Measurements from ENCODE around the gene ANKLE2. TPM values are rescaled to one million over a fixed set of nuclear protein-coding genes. Genes with fewer than 3 reads are reported as not detected.
A peak's percentile ranks its signal among the peaks of the same experiment; 100 is the strongest.
"Not testable (repeated sequence)": the region's sequence is repeated elsewhere in the genome, so short reads cannot be mapped to it uniquely, and the experiment has no call there.

The ANKLE2 gene
- total RNA-seq, 2 experiments from 2014 or later = 110 to 111 TPM

DNA sequence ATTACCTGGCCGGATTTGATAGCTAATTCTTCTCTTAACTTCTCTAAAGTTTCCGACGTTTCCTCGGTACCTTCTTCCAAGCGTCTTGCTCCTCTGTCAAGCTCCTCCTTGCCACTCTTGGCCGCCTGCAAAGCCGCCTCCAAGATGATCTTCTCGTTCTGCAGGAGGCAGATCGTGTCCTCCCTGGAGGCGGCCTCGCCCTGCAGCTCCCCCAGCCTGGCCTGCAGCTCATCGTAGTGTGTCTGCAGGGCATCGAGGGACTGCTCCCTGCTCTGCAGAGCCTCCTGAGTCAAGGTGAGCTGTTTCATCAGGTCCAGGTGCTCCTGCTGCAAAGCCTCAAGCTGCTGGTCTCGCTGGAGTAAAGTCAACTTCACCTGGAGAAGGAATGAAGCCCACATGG lies 34.2 kb upstream of the ANKLE2 start:
- H3K9me3 Mint-ChIP-seq (ENCODE audit: low read depth) = no peaks in the 10 kb centered on the region
- DNase-seq (no peak), ATAC-seq (no peak)
- no peak overlapping the region for H3K4me3 Mint-ChIP-seq
- intact Hi-C loops (cut with DNase I, micrococcal nuclease) = no loop called here
- H3K27me3 Mint-ChIP-seq = no peaks in the 10 kb centered on the region
- ChIA-PET POLR2A (no interaction called here), CTCF (no interaction called here)
- no peaks in the 10 kb centered on the region for H3K4me1 Mint-ChIP-seq
- no peak overlapping the region for H3K27ac Mint-ChIP-seq
- peaks cover 54% of the 10 kb centered on the region for H3K36me3 Mint-ChIP-seq (ENCODE audit: low read depth)

DNA sequence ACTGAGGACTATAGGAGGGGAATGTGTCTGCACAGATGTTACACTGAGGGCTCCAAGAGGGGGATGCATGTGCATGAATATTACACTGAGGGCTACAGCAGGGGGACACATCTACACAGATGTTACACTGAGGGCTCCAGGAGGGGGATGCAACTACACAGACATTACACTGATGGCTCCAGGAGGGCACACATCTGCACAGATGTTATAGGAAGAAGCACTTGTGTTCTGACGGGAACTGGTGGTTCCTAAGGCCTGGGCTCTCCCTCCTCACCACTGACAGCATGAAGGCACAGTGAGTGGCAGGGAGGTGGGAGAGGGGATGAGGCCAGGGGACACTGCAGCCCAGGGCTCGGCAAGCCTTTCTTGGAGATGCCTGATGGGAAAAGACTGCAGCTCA lies 30.3 kb upstream of the ANKLE2 start:
- H3K27me3 Mint-ChIP-seq; H3K4me1 Mint-ChIP-seq; H3K27ac Mint-ChIP-seq; POLR2A ChIA-PET; H3K4me3 Mint-ChIP-seq; intact Hi-C loops (cut with DNase I, micrococcal nuclease); ATAC-seq; H3K9me3 Mint-ChIP-seq (ENCODE audit: low read depth); DNase-seq: not testable (repeated sequence)
- CTCF ChIA-PET = interaction anchor here (0.8 kb wide), 1 partner anchor 56 kb away, joined by 6 read pairs; no protein-coding TSS in a partner anchor
- peaks cover 47% of the 10 kb centered on the region for H3K36me3 Mint-ChIP-seq (ENCODE audit: low read depth)

DNA sequence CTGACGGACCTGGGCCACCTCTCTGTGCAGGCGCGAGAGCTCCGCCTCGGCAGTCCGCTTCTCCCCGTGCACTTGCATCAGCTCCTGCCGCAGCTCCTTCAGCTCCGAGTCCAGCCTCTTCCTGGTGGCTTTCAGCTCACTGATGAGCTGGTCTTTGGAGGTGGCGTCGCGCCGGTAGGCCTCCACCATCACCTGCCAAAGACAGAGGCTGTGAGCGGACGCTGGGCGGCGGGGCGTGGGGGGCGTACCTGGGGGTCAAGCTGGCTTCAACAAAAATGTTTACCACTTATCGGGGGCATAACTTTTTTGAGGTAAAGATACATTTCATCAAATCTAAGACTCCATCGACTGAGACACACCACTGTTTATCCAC lies 27.5 kb upstream of the ANKLE2 start:
- peaks cover 49% of the 10 kb centered on the region for H3K36me3 Mint-ChIP-seq (ENCODE audit: low read depth)
- H3K4me3 Mint-ChIP-seq = no peak overlapping the region
- H3K27me3 Mint-ChIP-seq = no peaks in the 10 kb centered on the region
- H3K4me1 Mint-ChIP-seq = no peaks in the 10 kb centered on the region
- no peak for ATAC-seq
- no peak for DNase-seq
- CTCF ChIA-PET = interaction anchor here (0.9 kb wide), 1 partner anchor 19 kb away, joined by 3 read pairs; no protein-coding TSS in a partner anchor
- POLR2A ChIA-PET = no interaction called here
- intact Hi-C loops (cut with DNase I, micrococcal nuclease) = no loop called here
- H3K27ac Mint-ChIP-seq = no peak overlapping the region
- no peaks in the 10 kb centered on the region for H3K9me3 Mint-ChIP-seq (ENCODE audit: low read depth)

DNA sequence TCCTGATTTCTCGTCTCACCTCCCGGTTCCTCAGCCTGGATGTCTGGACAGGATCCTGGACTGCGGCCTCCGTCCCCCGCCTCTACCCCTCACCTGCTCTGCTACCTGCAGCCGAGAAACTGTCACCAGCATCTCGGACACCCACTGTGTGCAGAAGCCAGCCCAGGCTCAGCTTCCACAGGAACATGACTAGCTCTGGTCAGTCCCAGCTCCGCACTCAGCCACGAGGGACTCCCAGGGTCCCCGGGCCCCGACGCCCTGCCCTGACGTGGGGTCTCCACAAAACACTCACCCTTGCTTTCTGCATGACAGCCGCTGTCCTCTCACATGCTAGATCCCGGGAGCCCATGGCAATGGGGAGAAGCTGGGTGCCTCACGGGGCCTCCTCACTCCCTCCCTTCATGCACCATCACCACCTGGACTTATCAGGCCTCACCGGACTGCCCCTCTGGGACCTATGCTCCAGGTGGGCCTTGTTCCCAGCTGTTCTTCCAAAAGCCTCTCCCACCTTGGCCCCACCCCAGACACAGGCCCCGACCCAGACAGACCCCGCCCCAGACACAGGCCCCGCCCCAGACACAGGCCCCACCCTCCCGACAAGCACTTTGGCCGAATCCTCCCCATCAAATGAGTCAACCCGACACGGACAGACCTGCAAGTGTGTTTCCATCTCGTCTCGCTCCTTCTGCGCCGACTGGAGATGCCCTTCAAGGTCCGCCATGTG lies 26.9 kb upstream of the ANKLE2 start:
- H3K4me1 Mint-ChIP-seq = no peaks in the 10 kb centered on the region
- intact Hi-C loops (cut with DNase I, micrococcal nuclease) = no loop called here
- POLR2A ChIA-PET = no interaction called here
- no peaks in the 10 kb centered on the region for H3K27me3 Mint-ChIP-seq
- H3K27ac Mint-ChIP-seq = no peak overlapping the region
- peak; percentile 25 for DNase-seq
- no peak overlapping the region for H3K4me3 Mint-ChIP-seq
- peak; percentile 51 for ATAC-seq
- CTCF ChIA-PET = interaction anchor here (0.9 kb wide), 1 partner anchor 19 kb away, joined by 3 read pairs; no protein-coding TSS in a partner anchor
- peaks cover 51% of the 10 kb centered on the region for H3K36me3 Mint-ChIP-seq (ENCODE audit: low read depth)
- H3K9me3 Mint-ChIP-seq (ENCODE audit: low read depth) = no peaks in the 10 kb centered on the region

DNA sequence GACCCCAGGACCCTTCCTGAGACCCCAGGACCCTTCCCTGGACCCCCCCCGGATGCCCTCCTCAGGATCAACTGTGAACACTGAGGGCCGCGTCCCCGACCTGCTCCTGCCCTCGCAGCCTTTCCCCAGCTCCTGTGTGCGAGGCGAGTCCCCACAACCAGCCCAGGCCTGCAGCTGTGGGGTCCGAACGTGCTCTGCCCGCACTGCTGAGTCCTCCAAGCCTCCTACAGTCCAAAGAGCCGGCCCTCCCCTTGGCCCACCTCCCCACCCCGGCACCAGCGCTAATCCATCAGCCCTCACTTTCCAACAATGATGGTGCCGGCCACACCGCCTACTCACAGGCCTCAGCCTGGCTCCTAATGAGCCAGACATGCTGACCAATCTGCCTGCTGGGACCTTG lies 26.2 kb upstream of the ANKLE2 start:
- Mint-ChIP-seq H3K9me3 (ENCODE audit: low read depth) (no peaks in the 10 kb centered on the region), H3K27ac (no peak overlapping the region), H3K4me1 (no peaks in the 10 kb centered on the region), H3K27me3 (no peaks in the 10 kb centered on the region), H3K36me3 (ENCODE audit: low read depth) (peaks cover 51% of the 10 kb centered on the region), H3K4me3 (no peak overlapping the region)
- POLR2A ChIA-PET = no interaction called here
- ATAC-seq (no peak), DNase-seq (no peak)
- CTCF ChIA-PET = no interaction called here
- intact Hi-C loops (cut with DNase I, micrococcal nuclease) = no loop called here

DNA sequence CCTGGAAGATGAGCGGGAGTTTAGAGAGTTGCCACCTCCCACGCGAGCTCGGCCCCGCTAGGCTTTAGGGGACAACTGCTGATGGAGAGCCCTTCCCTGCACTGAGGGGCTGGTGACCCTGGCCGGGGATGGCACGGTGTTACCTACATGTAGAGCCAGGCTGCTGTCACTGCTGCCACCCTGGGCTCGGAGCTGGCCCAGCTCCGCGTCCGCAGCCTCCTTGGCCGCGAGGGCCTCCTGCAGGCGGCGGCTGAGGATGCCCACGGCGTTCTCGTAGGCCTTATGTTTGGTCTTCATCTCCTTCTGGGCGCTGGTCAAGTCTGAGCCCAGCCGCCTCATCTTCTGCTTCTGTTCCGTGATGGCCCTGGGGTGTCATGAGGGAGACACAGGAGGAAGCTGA lies 24.6 kb upstream of the ANKLE2 start:
- intact Hi-C loops (cut with DNase I, micrococcal nuclease) = no loop called here
- Mint-ChIP-seq H3K36me3 (ENCODE audit: low read depth) (peaks cover 47% of the 10 kb centered on the region), H3K27me3 (no peaks in the 10 kb centered on the region), H3K9me3 (ENCODE audit: low read depth) (no peaks in the 10 kb centered on the region), H3K27ac (no peak overlapping the region), H3K4me1 (no peaks in the 10 kb centered on the region), H3K4me3 (no peak overlapping the region)
- ATAC-seq (no peak), DNase-seq (no peak)
- ChIA-PET CTCF (no interaction called here), POLR2A (no interaction called here)

DNA sequence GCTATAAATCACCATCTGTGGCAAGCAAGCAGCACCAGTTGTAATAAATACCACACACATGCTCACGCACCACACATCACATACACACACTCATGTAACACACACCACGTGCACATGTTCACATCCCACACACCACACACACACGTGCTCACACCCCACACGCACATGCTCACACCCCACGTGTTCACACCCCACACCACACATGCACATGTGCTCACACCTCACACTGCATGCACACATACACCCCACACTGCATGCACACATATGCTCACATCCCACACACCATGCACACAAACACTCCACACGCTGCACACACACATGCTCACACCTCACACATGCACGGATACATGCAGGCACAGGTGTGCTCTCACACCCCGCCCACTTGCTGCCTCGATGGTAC lies 22.9 kb upstream of the ANKLE2 start:
- CTCF ChIA-PET = interaction anchor here (0.7 kb wide), 1 partner anchor 10 kb away, joined by 4 read pairs; no protein-coding TSS in a partner anchor
- H3K27ac Mint-ChIP-seq = peak overlapping the region; percentile 12
- no peaks in the 10 kb centered on the region for H3K27me3 Mint-ChIP-seq
- no peaks in the 10 kb centered on the region for H3K9me3 Mint-ChIP-seq (ENCODE audit: low read depth)
- DNase-seq (no peak), ATAC-seq (no peak)
- intact Hi-C loops (cut with DNase I, micrococcal nuclease) = no loop called here
- H3K4me3 Mint-ChIP-seq = no peak overlapping the region
- POLR2A ChIA-PET = no interaction called here
- peaks cover 58% of the 10 kb centered on the region for H3K36me3 Mint-ChIP-seq (ENCODE audit: low read depth)
- no peaks in the 10 kb centered on the region for H3K4me1 Mint-ChIP-seq

DNA sequence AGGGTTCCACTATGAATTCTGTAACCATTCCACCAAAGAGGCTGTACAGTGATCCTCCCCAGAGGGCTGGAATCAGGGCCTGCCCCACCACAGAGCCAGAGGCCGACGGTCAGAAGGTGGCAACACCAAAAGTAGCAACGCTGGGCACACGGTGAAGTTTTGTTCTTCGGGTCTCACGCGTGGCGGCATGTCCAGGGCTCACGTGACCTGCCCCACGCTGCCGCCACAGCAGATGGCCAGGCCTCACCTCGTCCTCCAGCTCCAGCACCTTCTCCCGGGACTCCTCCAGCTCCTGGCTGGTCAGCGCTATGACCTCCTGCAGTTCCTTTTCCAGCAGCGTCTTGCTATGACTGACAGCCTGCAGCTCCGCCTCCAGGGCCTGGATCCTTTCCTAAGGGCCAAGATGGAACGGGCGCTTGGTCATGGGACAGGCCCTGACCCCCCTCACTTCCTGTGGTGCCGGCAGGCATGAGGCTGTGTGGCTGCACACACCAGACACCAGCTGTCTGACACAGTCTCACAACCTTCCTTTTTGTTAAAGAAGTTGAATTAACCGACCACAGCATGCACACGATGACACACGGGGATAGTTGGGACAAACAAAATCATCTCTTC lies 22.4 kb upstream of the ANKLE2 start:
- no peaks in the 10 kb centered on the region for H3K9me3 Mint-ChIP-seq (ENCODE audit: low read depth)
- no peak overlapping the region for H3K27ac Mint-ChIP-seq
- no peaks in the 10 kb centered on the region for H3K27me3 Mint-ChIP-seq
- intact Hi-C loops (cut with DNase I, micrococcal nuclease) = no loop called here
- no peaks in the 10 kb centered on the region for H3K4me1 Mint-ChIP-seq
- no peak for ATAC-seq
- CTCF ChIA-PET = interaction anchor here (0.7 kb wide), 1 partner anchor 9 kb away, joined by 4 read pairs; no protein-coding TSS in a partner anchor
- H3K36me3 Mint-ChIP-seq (ENCODE audit: low read depth) = peaks cover 54% of the 10 kb centered on the region
- DNase-seq = no peak
- POLR2A ChIA-PET = no interaction called here
- no peak overlapping the region for H3K4me3 Mint-ChIP-seq

DNA sequence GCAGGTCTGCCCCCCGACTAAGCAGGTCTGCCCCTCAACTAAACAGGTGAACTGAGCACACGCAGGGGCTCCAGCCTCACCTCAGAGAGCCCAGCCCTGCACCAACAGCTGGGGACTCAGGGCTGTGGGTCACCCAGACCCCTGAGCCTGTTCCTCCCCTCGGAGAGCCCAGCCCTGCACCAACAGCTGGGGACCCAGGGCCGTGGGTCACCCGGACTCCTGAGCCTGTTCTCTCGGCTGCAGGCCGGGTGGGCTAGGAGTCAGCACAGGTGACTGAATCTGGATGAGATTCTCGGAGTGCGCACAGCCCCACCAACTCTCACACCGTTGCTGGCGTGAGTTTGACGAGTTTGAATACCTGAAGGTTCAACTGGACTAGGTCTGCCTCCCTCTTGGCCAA lies 20.3 kb upstream of the ANKLE2 start:
- Mint-ChIP-seq H3K27me3 (no peaks in the 10 kb centered on the region), H3K27ac (no peak overlapping the region), H3K36me3 (ENCODE audit: low read depth) (peaks cover 48% of the 10 kb centered on the region), H3K4me3 (no peak overlapping the region), H3K9me3 (ENCODE audit: low read depth) (no peaks in the 10 kb centered on the region), H3K4me1 (no peaks in the 10 kb centered on the region)
- ATAC-seq = no peak
- ChIA-PET POLR2A (no interaction called here), CTCF (interaction anchor here (0.6 kb wide), 1 partner anchor 386 kb away, joined by 3 read pairs; no protein-coding TSS in a partner anchor)
- no peak for DNase-seq
- intact Hi-C loops (cut with DNase I, micrococcal nuclease) = no loop called here

DNA sequence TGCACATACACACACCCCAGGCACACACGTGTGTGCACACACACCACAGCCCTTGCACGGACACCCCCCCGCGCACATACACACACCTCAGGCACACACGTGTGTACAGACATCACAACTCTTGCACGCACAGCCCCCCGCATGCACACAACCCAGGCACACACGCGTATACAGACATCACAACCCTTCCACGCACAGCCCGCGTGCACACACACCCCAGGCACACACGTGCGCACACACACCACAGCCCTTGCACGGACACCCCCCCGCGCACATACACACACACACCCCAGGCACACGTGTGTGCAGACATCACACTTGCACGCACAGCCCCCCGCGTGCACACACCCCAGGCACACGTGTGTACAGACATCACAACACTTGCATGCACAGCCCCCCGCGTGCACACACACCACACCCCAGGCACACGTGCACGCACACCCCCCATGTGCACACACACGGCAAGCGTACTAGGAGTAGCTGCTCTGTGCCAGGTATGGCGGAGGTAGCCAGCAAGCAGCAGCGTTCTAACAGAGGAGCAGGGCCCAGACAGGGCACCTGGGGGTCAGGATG lies 18.2 kb upstream of the ANKLE2 start:
- no peaks in the 10 kb centered on the region for H3K9me3 Mint-ChIP-seq (ENCODE audit: low read depth)
- no peak overlapping the region for H3K27ac Mint-ChIP-seq
- intact Hi-C loops (cut with DNase I, micrococcal nuclease) = no loop called here
- no peaks in the 10 kb centered on the region for H3K27me3 Mint-ChIP-seq
- H3K36me3 Mint-ChIP-seq (ENCODE audit: low read depth) = peaks cover 46% of the 10 kb centered on the region
- H3K4me3 Mint-ChIP-seq = no peak overlapping the region
- POLR2A ChIA-PET = no interaction called here
- H3K4me1 Mint-ChIP-seq = peaks cover 3% of the 10 kb centered on the region
- CTCF ChIA-PET = interaction anchor here (0.6 kb wide), 1 partner anchor 13 kb away, joined by 4 read pairs; no protein-coding TSS in a partner anchor
- no peak for ATAC-seq
- DNase-seq = no peak

DNA sequence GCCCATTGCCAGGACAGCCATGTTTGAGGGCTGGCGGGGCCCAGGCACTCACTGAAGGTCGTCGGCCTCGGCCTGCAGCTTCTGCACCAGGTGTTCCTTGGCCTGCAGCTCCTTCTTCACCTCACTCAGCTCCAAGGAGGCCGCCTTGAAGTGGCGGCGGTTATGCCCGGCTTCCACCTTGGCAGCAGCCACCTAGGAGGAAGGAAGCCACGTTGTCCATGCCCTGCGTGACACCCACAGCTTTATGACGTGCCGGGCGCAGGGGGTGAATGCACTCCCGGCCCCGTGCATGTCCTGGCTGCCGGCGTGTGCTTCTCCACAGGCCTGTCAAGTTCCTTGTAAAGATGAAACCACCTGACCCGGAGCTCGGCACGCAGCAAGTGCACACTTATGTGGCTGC lies 16.0 kb upstream of the ANKLE2 start:
- H3K27me3 Mint-ChIP-seq = no peaks in the 10 kb centered on the region
- ATAC-seq = no peak
- POLR2A ChIA-PET = no interaction called here

More for the DNA sequence above, 16.0 kb upstream of the ANKLE2 start:
- Mint-ChIP-seq H3K4me1 (peaks cover 20% of the 10 kb centered on the region), H3K27ac (no peak overlapping the region), H3K4me3 (no peak overlapping the region), H3K36me3 (ENCODE audit: low read depth) (peaks cover 48% of the 10 kb centered on the region), H3K9me3 (ENCODE audit: low read depth) (no peaks in the 10 kb centered on the region)
- CTCF ChIA-PET = no interaction called here
- DNase-seq = no peak
- intact Hi-C loops (cut with DNase I, micrococcal nuclease) = no loop called here
